ENCODE data around the gene SPPL2C. TPM values are rescaled to one million over a fixed set of nuclear protein-coding genes. Genes with fewer than 3 reads are reported as not detected.

The SPPL2C gene
- total RNA-seq, 1 experiment from 2014 or later: not detected

DNA sequence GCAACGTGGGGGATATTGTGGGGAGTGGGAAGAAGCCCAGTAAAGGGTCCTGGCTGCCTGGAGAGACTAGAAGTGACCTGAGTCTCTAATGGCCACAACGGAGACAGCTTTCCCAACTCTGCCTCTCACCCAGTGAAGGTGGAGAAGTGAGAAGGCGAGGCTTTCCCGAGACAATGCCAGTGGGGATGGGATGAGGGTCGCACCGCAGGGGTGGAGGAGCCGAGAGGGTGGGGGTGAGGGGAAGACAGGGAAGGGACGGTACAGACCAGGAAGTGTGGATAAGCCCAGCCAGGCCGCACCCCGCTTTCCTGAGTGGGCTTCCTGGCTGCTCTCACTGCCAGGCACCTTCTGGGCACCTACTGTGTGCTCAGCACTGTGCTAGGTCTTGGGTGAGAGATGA lies 7.5 kb upstream of the SPPL2C start:
- Histone ChIP-seq H3T11ph (ENCODE audit: low read length) (no peak overlapping the region), H3K14ac (ENCODE audit: insufficient read depth, low read length) (no peak overlapping the region), H3K18ac (ENCODE audit: insufficient read length, low read depth, low read length) (no peak overlapping the region), H2BK12ac (ENCODE audit: insufficient read length, low read depth, low read length) (no peak overlapping the region), H3K4me1 (ENCODE audit: insufficient read depth, low read length) (no peaks in the 10 kb centered on the region), H3K27ac (ENCODE audit: insufficient read length, low read depth, low read length) (no peak overlapping the region), H3K27me3 (ENCODE audit: insufficient read depth, low read length) (no peaks in the 10 kb centered on the region), H2AK5ac (ENCODE audit: insufficient read length, low read length) (no peak overlapping the region), H4K5ac (ENCODE audit: insufficient read length, low read depth, low read length) (no peak overlapping the region), H2BK5ac (ENCODE audit: insufficient read length, low read length) (no peak overlapping the region), H2AFZ (ENCODE audit: low read length) (no peak overlapping the region), H3K4ac (ENCODE audit: low read depth, low read length) (no peak overlapping the region), H3K79me2 (ENCODE audit: insufficient read depth, low read length) (no peaks in the 10 kb centered on the region), H2BK20ac (ENCODE audit: low read depth, low read length, poor library complexity, severe bottlenecking) (no peak overlapping the region), H3K9me3 (ENCODE audit: control insufficient read depth, low read depth, low read length) (no peaks in the 10 kb centered on the region), H3K4me2 (ENCODE audit: insufficient read depth, insufficient read length, low read length) (no peak overlapping the region), H4K91ac (ENCODE audit: insufficient read length, low read depth, low read length) (no peak overlapping the region), H2BK15ac (ENCODE audit: low read depth, low read length) (no peak overlapping the region), H4K8ac (replicated peaks; ENCODE audit: insufficient read length, low read depth, low read length) (no peak overlapping the region), H4K20me1 (ENCODE audit: control insufficient read depth, insufficient read depth, insufficient read length) (no peaks in the 10 kb centered on the region), H3K9ac (ENCODE audit: extremely low read depth, insufficient read length, low read length) (no peak overlapping the region), H3K56ac (ENCODE audit: insufficient read length, low read depth, low read length) (no peak overlapping the region), H3K23ac (ENCODE audit: insufficient read length, low read depth, low read length) (no peak overlapping the region), H2BK120ac (ENCODE audit: low read depth, low read length, poor library complexity, severe bottlenecking) (no peak overlapping the region), H3K79me1 (ENCODE audit: insufficient read depth, low read depth, low read length, poor library complexity, severe bottlenecking) (no peaks in the 10 kb centered on the region), H3K23me2 (ENCODE audit: insufficient read length, low read depth, low read length, poor library complexity, severe bottlenecking) (no peaks in the 10 kb centered on the region)
- WGBS (ENCODE audit: extremely low coverage, insufficient read length, low lambda C conversion rate): no CpG with 5 or more reads among the region's 10 CpGs
- no peak overlapping the region for H3K4me3 Mint-ChIP-seq
- peaks cover 3 to 12% of the 10 kb centered on the region in 2 experiments; a peak in 2 of 4 replicates for H3K4me1 Mint-ChIP-seq
- DNase-seq: no peak
- no peak overlapping the region; a peak in 1 of 7 replicates for H3K27ac Mint-ChIP-seq
- H3K36me3 Mint-ChIP-seq (ENCODE audit: insufficient read depth in 1 of 3, low read depth in 3 of 3): no peaks in the 10 kb centered on the region
- TF ChIP-seq, protein P1, sequence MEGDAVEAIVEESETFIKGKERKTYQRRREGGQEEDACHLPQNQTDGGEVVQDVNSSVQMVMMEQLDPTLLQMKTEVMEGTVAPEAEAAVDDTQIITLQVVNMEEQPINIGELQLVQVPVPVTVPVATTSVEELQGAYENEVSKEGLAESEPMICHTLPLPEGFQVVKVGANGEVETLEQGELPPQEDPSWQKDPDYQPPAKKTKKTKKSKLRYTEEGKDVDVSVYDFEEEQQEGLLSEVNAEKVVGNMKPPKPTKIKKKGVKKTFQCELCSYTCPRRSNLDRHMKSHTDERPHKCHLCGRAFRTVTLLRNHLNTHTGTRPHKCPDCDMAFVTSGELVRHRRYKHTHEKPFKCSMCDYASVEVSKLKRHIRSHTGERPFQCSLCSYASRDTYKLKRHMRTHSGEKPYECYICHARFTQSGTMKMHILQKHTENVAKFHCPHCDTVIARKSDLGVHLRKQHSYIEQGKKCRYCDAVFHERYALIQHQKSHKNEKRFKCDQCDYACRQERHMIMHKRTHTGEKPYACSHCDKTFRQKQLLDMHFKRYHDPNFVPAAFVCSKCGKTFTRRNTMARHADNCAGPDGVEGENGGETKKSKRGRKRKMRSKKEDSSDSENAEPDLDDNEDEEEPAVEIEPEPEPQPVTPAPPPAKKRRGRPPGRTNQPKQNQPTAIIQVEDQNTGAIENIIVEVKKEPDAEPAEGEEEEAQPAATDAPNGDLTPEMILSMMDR (conservative IDR thresholded peaks at IDR 0.05): no peak
- peaks cover 4% of the 10 kb centered on the region for H3K27me3 Mint-ChIP-seq (ENCODE audit: low read depth)
- H3K9me3 Mint-ChIP-seq: no peaks in the 10 kb centered on the region
